ENCODE results near the gene SLC6A3. TPM values are rescaled to one million over a fixed set of nuclear protein-coding genes. Genes with fewer than 3 reads are reported as not detected.

SLC6A3 gene
- total RNA-seq, 4 donors from 2014 or later = not detected

GRCh38 chr5:1431896-1432295, 13.3 kb downstream of the SLC6A3 start:
- no peak for DNase-seq
- Histone ChIP-seq H3K4me1 (no peaks in the 10 kb centered on the region), H3K36me3 (no peaks in the 10 kb centered on the region), H3K9me3 (peaks cover 14 to 20% of the 10 kb centered on the region in 2 donors), H3K4me3 (no peak overlapping the region), H3K27ac (no peak overlapping the region), H3K27me3 (no peaks in the 10 kb centered on the region)
- intact Hi-C loops (cut with DNase I; ENCODE audit: low total_unique reads) = no loop called here
- TF ChIP-seq CTCF (IDR thresholded peaks at IDR 0.05) (no peak), POLR2AphosphoS5 (IDR thresholded peaks at IDR 0.05) (no peak)
- in situ Hi-C loops (cut with MboI; ENCODE audit: low pct_ligation_motif_present in 1 of 4, low pct_unique_long_range_greater_than_20kb in 1 of 4, low sequenced_read_pairs in 3 of 4) = no loop called here
- WGBS, 2 donors (ENCODE audit: low coverage in 1 of 2) = 80 to 83% methylated on average over 1 to 8 of the region's 8 CpGs

- in situ Hi-C loops (cut with MboI; ENCODE audit: low pct_ligation_motif_present in 1 of 4, low pct_unique_long_range_greater_than_20kb in 1 of 4, low sequenced_read_pairs in 3 of 4) = no loop called here
- Histone ChIP-seq H3K27me3 (no peaks in the 10 kb centered on the region), H3K4me1 (no peaks in the 10 kb centered on the region), H3K4me3 (no peak overlapping the region), H3K9me3 (peaks cover 14 to 20% of the 10 kb centered on the region in 2 donors), H3K36me3 (no peaks in the 10 kb centered on the region), H3K27ac (no peak overlapping the region)
- WGBS, 2 donors (ENCODE audit: low coverage in 1 of 2) = 89% methylated on average over 33 of the region's 33 CpGs; no CpG with 5 or more reads in 1 of the 2 donors
- intact Hi-C loops (cut with DNase I; ENCODE audit: low total_unique reads) = no loop called here
- TF ChIP-seq EP300 (IDR thresholded peaks at IDR 0.05; ENCODE audit: low read depth) (no peak), POLR2AphosphoS5 (IDR thresholded peaks at IDR 0.05) (no peak), CTCF (IDR thresholded peaks at IDR 0.05) (no peak), POLR2A (IDR thresholded peaks at IDR 0.05) (no peak)
- DNase-seq = no peak
Observed at GRCh38 chr5:1431021-1431811, 14.0 kb downstream of the SLC6A3 start.

- Histone ChIP-seq H3K36me3 (no peaks in the 10 kb centered on the region), H3K27ac (no peak overlapping the region), H3K27me3 (no peaks in the 10 kb centered on the region), H3K4me3 (no peak overlapping the region), H3K9me3 (peaks cover 14 to 20% of the 10 kb centered on the region in 2 donors), H3K4me1 (no peaks in the 10 kb centered on the region)
- TF ChIP-seq EP300 (IDR thresholded peaks at IDR 0.05; ENCODE audit: low read depth) = no peak
- no peak for TF ChIP-seq POLR2AphosphoS5 (IDR thresholded peaks at IDR 0.05)
- no peak for TF ChIP-seq POLR2A (IDR thresholded peaks at IDR 0.05)
- TF ChIP-seq CTCF (IDR thresholded peaks at IDR 0.05) = no peak
- intact Hi-C loops (cut with DNase I; ENCODE audit: low total_unique reads) = no loop called here
- in situ Hi-C loops (cut with MboI; ENCODE audit: low pct_ligation_motif_present in 1 of 4, low pct_unique_long_range_greater_than_20kb in 1 of 4, low sequenced_read_pairs in 3 of 4) = no loop called here
- no peak for DNase-seq
- WGBS, 2 donors (ENCODE audit: low coverage in 1 of 2) = 77 to 90% methylated on average over 2 to 25 of the region's 26 CpGs
Observed at GRCh38 chr5:1430121-1430795, 15.0 kb downstream of the SLC6A3 start.

- TF ChIP-seq POLR2AphosphoS5 (IDR thresholded peaks at IDR 0.05) (no peak), EP300 (IDR thresholded peaks at IDR 0.05; ENCODE audit: low read depth) (no peak), CTCF (IDR thresholded peaks at IDR 0.05) (no peak), POLR2A (IDR thresholded peaks at IDR 0.05) (no peak)
- H3K36me3 ChIP-seq = no peaks in the 10 kb centered on the region
- H3K9me3 ChIP-seq = peaks cover 14 to 20% of the 10 kb centered on the region in 2 donors
- H3K27ac ChIP-seq = no peak overlapping the region
- H3K4me3 ChIP-seq = no peak overlapping the region
- WGBS, 2 donors (ENCODE audit: low coverage in 1 of 2) = 80 to 92% methylated on average over 1 to 5 of the region's 5 CpGs
- no peaks in the 10 kb centered on the region for H3K4me1 ChIP-seq
- intact Hi-C loops (cut with DNase I; ENCODE audit: low total_unique reads) = no loop called here
- in situ Hi-C loops (cut with MboI; ENCODE audit: low pct_ligation_motif_present in 1 of 4, low pct_unique_long_range_greater_than_20kb in 1 of 4, low sequenced_read_pairs in 3 of 4) = no loop called here
- no peak for DNase-seq
- H3K27me3 ChIP-seq = no peaks in the 10 kb centered on the region
Observed at GRCh38 chr5:1429496-1429895, 15.7 kb downstream of the SLC6A3 start.
